Stimulated activated CD8-positive, alpha-beta memory T cell treated with anti-CD3 and anti-CD28 coated beads, Interleukin-12 subunit alpha, Interleukin-12 subunit beta, amount 100 ng/mL, for 1 hour (primary cell): Measurements from ENCODE around the gene PTTG1.
"Not testable (repeated sequence)": the region's sequence is repeated elsewhere in the genome, so short reads cannot be mapped to it uniquely, and the experiment has no call there.

Experiments used
- DNase-seq: peaks from one replicate; pipeline ENCODE4 v3.0.0-alpha.2; 2020; ENCODE audit warnings: low read depth

The PTTG1 gene

DNA sequence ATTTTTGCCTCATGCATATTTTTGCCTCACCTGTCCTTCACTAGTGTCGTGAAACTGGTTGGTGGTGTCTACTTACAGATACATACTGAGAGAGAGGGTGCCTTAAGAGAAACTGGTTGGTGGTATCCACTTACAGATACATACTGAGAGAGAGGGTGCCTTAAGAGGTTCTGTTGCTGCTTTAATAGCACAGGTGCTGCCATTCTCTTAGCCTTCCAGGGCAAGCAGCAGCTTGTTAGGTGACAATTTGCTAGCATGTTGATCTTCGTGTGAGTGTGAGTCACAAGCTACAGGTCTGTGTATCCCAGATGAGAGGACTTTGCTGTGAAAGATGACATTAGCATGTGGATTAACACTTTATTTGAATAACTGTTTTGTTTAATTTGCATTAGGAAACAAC lies 1.4 kb downstream of the PTTG1 start:
- no peak for DNase-seq

DNA sequence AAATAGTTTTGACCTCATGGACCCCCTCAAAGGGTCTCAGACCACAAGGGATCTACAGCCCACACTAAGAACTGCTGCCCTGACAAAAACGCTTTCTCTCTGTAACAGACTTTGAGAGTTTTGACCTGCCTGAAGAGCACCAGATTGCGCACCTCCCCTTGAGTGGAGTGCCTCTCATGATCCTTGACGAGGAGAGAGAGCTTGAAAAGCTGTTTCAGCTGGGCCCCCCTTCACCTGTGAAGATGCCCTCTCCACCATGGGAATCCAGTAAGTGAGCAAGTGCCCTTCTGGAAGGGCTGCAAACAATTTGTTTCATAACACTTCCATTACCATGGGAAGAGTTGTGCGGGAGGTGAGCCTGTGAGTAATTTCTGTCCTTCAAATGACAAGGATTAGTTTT lies 6.0 kb downstream of the PTTG1 start:
- no peak for DNase-seq

DNA sequence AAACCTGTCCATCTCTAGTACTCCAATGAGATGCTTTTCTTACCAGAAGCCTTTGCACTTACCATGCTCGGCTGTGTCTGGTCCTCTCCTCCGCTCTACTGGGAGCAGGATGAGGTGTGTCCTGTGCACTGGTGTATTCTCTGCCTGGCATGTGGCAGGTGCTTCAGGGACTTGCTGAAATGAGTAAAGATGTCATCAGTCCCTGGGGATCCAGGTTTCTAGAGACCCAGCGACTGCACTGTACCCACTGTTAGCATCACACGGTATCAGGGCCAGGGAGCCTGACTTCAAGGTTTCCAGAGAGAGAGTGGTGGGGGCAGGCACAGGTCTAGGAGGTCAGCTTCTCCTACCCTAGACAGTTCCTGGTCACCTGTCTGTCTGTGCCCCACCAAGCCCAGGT lies 10.5 kb downstream of the PTTG1 start:
- no peak for DNase-seq

DNA sequence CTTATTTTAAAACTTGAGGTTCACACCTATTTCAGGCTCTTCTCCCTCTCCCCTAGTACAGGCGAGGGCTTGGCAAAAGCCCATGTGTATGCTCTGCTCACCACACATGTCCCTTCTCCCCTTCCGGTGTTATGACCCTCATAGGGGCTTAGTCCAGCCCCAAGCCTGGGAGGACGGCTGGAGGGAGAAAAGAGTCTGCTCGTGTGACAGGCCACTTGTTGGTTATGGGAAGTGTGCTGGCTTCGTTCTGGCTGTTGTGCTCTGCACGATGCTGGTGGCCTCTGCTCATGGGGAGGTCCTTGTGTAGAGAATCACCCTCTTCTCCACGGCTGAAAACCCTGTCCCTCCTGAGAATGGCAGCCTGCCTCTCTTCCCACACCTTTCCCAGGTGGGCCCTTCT lies 11.1 kb downstream of the PTTG1 start:
- no peak for DNase-seq

DNA sequence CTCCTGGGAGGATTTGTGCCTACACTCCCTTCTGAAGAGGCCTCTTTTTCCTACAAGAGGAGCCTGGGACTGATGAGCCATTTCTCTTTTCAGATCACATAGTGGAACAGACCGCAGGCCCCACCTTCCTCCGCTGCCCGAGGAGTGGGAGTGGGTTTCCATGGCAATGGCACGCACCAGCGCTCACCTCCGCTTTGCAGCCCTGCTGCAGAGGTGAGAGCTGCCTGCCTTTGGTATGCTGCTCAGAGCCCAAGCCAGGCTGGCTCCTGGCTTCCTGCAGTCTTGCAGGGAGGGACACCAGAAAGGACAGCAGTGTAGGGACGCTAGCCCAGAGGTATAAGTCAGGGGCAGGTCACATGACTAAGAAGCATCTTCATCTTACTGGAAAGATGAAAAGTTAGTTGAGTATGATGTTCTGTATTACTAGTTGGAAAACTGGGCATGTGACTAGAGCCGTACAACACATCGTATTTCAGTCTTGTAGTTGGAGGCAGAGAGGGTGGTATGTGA lies 12.4 kb downstream of the PTTG1 start:
- DNase-seq, result no peak

DNA sequence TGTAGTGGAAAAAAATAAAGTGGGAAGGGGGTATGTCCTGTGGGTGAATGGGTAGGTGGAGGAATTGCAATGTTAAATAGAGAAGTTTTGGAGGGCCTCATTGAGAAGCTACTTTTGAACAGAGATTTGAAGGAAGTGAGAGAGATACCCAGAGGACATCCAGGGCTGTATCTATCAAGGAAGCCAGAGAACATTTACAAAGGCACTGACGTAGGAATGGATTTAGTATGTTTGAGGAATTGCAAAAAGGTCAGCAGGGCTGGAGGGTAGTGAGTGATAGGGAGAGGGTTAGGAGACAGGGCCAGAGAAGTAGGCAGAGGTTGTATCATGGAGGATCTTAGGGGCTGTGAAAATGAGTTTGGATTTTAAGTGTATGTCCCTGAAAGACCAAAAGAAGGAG lies 13.9 kb downstream of the PTTG1 start:
- no peak for DNase-seq

DNA sequence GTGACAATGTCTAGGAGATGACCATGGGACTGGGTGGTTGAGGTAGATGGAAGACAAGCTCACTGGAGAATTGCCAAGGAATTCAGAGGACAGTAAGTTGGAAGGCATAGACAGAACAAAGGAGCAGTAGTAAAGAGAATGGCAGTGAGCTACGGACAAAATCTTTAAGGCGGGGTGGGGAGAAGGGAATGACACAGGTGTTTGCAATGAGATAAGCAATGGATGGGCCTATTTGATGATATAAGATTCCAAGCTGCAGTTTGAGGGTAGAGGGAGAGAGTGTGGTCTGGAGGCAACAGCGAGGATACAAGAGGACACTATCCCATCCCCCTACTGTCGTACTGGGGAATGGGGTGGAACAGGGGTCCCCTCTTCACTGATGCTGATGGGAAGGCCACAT lies 14.4 kb downstream of the PTTG1 start:
- DNase-seq, result no peak

DNA sequence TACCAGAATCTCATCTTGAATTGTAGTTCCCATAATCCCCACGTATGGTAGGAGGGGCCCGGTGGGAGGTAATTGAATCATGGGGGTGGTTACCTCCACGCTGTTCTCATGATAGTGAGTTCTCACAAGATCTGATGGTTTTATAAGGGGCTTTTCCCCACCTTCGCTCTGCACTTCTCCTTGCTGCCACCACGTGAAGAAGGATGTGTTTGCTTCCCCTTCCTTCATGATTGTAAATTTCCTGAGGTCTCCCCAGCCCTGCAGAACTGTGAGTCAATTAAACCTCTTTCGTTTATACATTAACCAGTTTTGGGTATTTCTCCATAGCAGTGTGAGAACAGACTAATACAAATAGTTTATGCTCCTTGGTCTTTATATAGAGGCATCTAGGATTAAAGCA lies 15.0 kb downstream of the PTTG1 start:
- DNase-seq, result not testable (repeated sequence)

DNA sequence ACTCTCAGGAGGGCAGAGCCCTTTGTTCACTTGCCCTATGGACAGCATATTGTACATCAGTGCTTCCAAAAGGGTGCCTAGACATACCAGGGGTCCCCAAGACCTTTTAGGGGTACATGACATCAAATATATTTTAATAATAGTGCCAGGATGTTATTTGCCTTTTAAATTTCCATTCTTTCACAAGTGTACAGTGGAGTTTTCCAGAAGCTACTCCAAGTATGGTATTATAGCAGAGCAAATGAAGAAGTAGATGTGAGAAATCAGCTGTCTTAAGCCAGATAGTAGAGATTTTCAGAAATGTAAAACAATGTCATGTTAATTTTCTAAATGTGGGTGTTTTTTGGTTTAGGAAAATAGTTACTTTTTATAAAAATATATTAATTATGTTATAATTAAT lies 15.6 kb downstream of the PTTG1 start:
- DNase-seq, result no peak

DNA sequence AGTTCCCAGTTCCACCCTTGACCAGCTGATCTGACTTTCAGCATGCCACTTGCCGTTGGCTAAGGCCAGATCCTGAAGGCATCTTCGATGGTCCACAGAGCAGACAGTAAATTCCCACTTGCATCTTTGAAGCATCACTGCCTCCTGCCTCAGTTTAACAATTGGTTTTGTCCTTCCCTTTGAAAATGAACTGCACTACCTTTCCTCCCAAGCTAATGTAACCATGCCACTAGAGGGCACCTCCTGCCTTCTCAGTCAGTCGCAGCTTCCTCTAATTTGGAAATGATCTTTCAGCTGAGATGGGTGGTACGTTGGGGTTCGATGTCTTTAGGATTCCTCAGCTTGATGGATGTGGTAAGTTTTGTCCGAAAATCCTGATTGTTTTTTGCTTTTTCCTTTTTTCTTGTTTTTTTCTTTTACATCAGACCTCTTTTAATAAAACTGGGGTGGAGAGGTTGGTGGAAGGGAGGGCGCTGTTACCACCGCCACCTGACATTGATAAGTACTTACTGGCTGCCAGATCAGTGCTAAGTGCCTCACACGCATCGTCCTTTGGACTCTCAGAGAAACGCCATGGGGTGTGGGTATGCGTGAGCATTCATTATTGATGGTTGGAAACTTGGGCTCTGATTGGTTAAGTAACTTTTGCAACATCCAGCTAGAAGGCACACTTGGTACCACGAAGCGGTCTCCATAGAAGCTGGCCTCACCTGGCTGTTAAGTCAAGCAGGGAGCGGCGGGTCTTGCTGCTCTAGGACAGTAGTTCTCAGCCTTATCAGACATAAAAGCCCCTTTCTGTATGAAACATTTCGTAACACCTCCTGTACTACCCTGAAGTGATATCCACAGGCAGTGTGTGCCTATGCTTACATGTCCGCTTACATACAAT lies 16.9 kb downstream of the PTTG1 start:
- DNase-seq, result peak; percentile 34

DNA sequence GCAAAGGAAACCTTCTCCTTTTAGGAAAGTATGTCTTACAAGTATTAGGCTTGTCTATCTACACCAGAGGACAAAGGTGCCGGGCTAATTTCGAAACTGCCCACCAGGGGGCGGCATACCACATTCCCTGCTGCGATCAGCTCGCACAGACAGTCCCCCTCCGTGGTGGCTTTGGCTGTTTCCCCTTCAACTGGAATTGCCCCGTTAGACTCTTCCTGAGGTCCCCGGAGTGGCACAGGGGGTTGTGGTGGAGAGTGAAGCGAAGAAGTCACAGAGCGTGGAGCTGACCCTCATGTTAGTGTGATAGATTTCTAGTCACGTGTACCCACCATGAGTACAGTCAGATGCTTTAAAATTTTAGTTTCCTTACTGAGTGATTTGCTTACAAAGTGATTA lies 17.5 kb downstream of the PTTG1 start:
- peak; percentile 87 for DNase-seq

DNA sequence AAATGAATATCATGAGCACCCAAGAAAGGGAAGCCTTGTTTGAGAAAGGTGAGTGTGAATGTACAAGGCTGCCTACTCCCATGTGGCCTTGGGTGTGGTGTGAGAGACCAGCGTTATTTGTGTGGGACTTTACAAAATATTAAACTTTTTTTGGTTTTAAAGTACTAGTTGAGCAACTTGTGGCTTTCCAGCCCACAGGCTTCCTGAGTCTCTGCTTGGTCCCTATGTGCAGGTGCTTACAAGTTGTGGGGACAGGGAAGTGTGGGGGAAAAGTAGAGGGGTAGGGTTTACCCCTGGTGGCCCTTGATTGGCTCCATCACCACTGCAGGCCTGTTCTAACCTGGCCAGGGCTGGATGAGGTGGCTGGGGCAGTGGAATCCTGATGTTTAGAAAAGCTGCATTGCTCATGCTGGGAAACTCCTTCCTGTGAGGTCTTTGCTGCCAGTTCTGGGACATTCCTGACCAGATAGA lies 19.7 kb downstream of the PTTG1 start:
- DNase-seq, result no peak

DNA sequence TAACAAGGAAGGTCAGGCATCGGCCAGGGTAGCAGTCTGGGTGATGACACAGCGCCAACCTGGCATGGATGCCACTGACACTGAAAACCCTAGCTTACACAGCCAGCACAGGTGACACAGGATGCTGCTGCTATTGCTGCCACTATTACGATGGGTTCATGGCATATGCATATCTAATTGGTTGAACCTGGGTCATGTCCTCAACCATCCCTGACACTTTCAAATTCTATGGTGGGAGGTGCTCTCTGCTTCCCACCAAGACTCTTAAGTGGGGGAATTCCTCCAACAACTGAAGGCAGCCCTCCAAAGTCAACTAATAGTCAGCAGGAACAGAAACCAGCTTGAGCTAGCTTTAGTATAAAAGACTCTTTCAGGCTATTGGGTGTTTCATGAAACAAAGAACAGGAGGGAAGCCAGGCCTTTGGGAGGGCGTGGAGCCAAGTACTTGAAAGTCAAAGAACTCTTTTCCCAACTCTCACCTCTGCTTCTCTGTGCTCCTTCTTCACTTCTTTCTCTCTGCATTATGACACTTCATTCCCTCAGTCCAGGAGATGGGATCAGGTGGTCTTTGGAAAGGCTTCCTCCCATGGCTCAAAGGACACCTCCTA lies 21.3 kb downstream of the PTTG1 start:
- DNase-seq, result no peak

DNA sequence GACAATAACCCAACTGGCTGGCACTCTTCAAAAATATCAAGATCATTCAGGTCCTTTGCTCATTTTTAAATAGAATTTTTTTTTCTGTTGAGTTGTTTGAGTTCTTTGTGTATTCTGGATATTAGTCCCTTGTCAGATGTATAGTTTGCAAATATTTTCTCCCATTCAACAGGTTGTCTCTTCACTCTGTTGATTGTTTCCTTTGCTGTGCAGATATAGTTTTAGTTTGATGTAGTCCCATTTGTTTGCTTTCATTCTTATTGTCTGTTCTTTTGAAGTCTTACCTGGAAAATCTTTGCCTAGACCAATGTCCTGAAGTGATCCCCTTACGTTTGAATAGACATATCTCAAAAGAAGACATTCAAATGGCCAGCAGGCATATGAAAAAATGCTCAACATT lies 22.8 kb downstream of the PTTG1 start:
- DNase-seq, result no peak

DNA sequence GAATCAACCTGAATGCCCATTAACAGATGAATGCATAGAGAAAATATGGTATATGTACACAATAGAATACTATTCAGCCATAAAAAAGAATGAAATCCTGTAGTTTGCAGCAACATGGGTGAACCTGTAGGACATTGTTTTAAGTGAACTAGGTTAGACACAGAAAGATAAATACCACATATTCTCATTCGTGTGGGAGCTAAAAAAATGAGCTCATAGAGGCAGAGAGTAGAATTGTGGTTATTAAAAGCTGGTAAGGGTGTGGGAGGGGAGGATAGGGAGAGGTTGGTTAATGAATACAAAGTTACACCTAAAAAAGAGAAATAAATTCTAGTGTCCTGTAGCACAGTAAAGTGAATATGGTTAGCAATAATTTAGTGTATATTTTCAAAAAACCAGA lies 23.5 kb downstream of the PTTG1 start:
- DNase-seq, result no peak

DNA sequence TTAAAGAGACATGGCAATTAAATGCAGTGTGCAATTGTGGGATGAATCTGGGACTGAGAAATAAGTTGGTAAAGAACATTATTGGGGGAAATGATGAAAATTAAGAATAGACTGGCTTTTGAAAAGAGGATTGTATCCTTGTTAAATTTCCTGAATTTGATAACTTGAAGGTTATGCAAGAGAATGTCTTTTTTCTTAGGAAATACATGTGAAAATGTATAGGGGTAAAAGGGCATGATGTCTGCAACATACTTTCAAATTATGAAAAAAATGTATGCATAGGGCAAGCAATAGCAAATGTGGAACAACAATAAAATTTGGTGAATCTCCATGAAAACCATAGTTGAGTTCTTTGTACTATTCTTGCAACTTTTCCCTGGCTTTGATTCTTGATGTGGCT lies 24.1 kb downstream of the PTTG1 start:
- DNase-seq, result no peak

DNA sequence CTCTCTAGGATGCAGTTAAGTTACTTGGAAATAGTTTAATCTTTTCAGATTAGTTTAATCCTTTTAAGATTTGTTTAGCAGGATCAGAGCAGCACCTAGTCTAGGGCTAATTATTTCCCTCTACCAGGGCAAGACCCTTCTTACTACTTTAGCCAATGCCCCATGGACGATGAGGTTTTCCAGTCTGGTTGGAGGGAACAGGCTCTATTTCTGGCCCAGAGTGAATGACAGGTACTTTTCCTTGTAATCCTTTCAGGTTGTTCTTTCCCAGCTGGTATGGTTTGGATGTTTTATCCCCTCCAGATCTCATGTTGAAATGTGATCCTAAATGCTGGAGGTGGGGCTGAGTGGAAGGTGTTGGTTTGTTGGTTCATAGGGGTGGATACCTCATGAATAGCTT lies 27.2 kb downstream of the PTTG1 start:
- DNase-seq, result no peak

DNA sequence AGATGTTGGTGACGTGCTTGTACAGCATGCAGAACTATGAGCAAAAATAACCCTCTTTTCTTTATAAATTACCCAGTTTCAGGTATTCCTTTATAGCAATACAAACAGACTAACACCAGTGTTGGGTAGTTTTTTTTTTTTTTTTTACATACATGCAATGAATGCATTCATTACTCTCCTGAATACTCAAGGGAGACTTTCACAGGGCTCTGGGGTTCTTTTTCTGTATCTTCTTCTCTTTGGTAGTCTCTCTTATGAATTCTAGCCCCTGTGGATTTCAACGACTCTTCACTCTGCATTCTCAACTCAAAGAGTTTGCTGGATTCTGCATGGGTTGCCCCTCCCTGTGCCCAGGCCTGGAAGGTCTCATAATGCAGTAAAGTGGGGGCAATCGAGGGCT lies 27.8 kb downstream of the PTTG1 start:
- no peak for DNase-seq

DNA sequence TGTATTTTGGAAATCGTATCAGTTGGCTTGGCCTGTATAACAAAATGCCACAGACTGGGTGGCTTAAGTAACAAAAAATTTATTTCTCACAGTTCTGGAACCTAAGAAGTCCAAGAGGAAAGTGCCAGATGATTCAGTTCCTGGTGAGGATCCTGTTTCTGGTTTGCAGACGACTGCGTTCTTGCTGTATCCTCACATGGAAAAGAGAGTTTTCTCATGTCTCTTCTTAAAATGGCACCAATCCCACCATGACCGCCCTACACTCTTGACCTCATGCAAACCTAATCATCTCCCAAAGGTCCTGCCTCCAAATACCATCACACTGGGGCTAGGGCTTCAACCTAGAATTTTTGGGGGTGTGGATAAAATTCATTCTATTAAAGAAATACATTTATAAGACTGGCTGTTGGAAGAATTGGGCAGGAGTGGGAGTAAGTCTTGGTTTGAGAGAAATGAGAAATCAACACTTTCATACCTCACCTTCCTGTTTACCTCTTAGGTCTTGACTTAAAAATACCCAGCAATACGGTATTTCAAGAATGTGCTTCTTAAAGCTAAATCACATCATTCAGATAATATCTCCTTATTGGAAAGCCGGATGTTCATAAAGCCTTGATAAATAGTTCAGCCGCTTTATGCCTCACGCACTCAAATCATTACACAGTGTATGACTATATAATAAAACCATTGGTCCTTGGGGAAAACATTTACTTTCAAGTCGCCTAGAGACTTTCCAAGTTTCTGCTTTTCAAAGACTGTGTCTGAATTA lies 28.7 kb downstream of the PTTG1 start:
- DNase-seq, result no peak

DNA sequence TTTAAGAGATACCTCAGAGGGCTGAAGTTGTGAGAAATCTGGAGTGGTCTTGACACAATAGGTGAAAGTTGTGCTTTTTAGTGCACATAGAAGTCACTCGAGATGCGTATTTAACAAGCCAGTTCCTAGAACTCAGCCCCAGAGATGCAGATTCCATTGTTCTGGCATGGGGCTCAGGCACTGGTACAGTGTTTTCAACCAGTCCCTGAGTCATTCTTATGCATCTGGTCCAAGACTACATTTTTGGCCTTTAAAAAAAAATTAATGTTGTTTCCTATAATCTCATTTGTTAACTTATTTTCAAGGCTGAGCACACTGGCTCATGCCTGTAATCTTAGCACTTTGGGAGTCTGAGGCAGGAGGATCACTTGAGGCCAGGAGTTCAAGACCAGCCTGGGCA lies 29.6 kb downstream of the PTTG1 start:
- no peak for DNase-seq

DNA sequence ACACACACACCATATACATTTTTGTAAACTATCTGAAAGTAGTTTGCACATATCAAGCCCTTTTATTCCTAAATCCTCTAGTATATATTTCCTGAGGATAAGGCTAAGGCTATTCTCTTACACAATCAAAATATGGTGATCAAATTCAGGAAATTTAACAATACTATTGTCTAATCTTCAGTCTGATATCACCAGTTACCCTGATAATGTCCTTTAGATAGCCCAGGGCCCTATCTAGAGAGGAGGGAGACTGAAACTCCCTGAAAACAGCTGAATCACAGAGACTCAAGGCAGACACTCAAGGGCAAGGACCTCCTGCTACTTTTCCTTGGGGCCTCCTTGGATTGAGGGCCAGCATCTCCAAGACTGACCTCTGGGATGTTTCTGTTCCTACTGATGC lies 30.4 kb downstream of the PTTG1 start:
- DNase-seq, result no peak

DNA sequence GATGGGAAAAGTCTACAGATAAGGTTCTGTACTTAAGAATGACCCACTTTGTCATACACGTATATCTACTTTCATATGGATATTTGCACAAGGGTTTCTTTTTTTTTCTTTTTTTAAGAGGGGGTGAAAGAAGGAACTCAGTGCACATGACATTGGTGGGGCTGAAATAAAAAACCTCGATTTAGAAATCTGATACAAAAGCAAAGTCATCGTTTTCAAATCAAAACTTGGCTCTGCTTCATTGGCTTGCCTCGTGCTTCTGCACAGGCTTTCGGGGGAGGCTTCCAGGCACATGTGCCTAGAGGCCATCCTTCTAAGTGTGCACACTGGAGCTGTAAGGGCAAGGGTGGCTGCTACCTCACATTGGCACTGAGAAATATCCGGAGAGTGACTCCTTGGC lies 31.1 kb downstream of the PTTG1 start:
- no peak for DNase-seq

DNA sequence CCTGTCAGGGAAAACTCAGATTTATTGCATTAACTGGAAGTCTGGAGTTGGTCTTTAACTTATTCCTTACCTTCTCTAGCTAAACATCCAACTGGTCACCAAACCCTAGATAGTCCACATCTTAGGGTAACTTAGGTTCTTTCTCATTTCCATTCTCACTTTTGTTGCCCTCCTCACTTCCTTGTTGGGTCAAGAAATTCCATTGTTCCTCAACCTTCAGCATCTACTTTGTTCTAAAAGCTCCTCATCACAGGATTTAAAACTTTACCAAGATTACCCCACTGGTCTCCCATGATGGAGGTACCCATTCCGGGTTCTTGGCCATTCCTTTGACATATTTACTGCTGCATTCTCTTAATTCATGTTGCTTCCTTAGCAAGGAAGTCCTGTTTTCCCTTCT lies 32.1 kb downstream of the PTTG1 start:
- no peak for DNase-seq
